ENCODE results near the gene KRT77. TPM values are rescaled to one million over a fixed set of nuclear protein-coding genes. Genes with fewer than 3 reads are reported as not detected.
A peak's percentile ranks its signal among the peaks of the same experiment; 100 is the strongest.
"Not testable (repeated sequence)": the region's sequence is repeated elsewhere in the genome, so short reads cannot be mapped to it uniquely, and the experiment has no call there.

Gene KRT77
- total RNA-seq, 2 experiments from 2014 or later, result not detected

DNA sequence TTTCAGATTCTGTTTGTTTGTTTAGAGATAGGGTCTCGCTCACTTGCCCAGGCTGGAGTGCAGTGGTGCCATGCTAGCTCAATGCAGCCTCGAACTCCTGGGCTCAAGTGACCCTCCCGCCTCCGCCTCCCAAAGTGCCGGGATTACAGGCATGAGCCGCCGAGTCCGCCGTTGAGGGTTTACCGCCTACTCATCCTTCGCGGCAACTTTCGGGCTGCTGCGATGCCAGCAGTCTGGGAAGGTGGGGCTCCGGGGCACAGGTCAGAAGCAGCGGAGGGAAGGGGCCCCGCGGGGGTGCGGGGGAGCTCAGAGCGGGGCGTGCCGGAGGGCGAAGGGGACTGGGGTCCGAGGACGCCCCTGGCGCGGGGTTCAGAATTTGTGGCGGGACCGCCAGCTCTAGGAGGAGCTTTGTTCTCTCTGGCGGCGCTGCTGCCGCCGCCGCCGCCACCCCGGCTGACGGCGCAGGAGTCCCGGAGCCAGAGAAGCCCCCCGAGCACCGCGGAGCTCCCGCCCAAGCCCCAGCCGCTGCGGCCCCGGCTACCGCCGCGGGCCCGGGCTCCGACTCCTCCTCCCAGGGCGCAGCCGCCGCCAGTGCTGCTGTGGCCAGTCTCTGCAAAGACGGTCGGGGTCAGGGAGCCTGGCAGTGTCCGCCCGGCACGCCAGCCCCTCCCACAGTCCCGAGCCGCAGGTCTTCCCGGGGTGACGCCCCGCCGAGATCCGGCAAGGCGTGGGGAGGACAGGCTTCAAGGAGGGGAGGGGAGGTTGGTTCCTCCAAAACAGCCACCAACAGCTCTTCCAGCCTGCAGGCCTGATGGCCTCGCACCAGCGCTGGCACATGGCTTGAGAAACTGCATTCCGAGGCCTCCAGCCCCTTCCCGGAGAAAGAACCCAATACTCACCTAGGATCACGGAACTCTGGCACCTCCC is 10.9 kb upstream of the KRT77 start:
- Histone ChIP-seq H2AFZ (ENCODE audit: low read length) (no peak overlapping the region), H3K27ac (ENCODE audit: low read depth, low read length, poor library complexity, severe bottlenecking) (no peak overlapping the region), H3K9me2 (ENCODE audit: insufficient read depth, low read length) (no peaks in the 10 kb centered on the region), H4K20me1 (ENCODE audit: insufficient read depth, low read length) (no peaks in the 10 kb centered on the region), H3K9me3 (ENCODE audit: low read length) (no peaks in the 10 kb centered on the region), H3K4me3 (ENCODE audit: low read depth, low read length, poor library complexity, severe bottlenecking) (no peak overlapping the region), H3K4me1 (ENCODE audit: insufficient read depth, low read length, poor library complexity, severe bottlenecking) (no peaks in the 10 kb centered on the region), H3K4me2 (ENCODE audit: low read length) (no peak overlapping the region), H3K79me2 (ENCODE audit: insufficient read depth, low read depth, low read length) (no peaks in the 10 kb centered on the region), H3K36me3 (ENCODE audit: insufficient read depth, low read length) (no peaks in the 10 kb centered on the region)
- BruUV-seq (replicated peaks), result no TSS peak
- DNase-seq (ENCODE audit: low spot score), result no peak
- POLR2A ChIA-PET, result no interaction called here
- intact Hi-C loops (cut with micrococcal nuclease; ENCODE audit: unreplicated experiment), result no loop called here
- CTCF ChIA-PET (ENCODE audit: unreplicated experiment), result no interaction called here
- TF ChIP-seq EZH2phosphoT487 (IDR thresholded peaks at IDR 0.05; ENCODE audit: borderline replicate concordance, low read depth, low read length) (no peak), CTCF (conservative IDR thresholded peaks at IDR 0.05; ENCODE audit: low read length) (no peak)

GRCh38 chr12:52712122-52712521 is 8.8 kb upstream of the KRT77 start:
- H3K36me3 ChIP-seq (ENCODE audit: insufficient read depth, low read length); H3K4me3 ChIP-seq (ENCODE audit: low read depth, low read length, poor library complexity, severe bottlenecking); CTCF ChIA-PET (ENCODE audit: unreplicated experiment); H4K20me1 ChIP-seq (ENCODE audit: insufficient read depth, low read length); H3K4me1 ChIP-seq (ENCODE audit: insufficient read depth, low read length, poor library complexity, severe bottlenecking); DNase-seq (ENCODE audit: low spot score); H3K9me2 ChIP-seq (ENCODE audit: insufficient read depth, low read length); intact Hi-C loops (cut with micrococcal nuclease; ENCODE audit: unreplicated experiment); H3K79me2 ChIP-seq (ENCODE audit: insufficient read depth, low read depth, low read length); H2AFZ ChIP-seq (ENCODE audit: low read length); H3K4me2 ChIP-seq (ENCODE audit: low read length); H3K27ac ChIP-seq (ENCODE audit: low read depth, low read length, poor library complexity, severe bottlenecking); BruUV-seq (replicated peaks); H3K9me3 ChIP-seq (ENCODE audit: low read length): not testable (repeated sequence)
- POLR2A ChIA-PET, result interaction anchor here (0.7 kb wide), 1 partner anchor 205 kb away, joined by 10 read pairs; no protein-coding TSS in a partner anchor

DNA sequence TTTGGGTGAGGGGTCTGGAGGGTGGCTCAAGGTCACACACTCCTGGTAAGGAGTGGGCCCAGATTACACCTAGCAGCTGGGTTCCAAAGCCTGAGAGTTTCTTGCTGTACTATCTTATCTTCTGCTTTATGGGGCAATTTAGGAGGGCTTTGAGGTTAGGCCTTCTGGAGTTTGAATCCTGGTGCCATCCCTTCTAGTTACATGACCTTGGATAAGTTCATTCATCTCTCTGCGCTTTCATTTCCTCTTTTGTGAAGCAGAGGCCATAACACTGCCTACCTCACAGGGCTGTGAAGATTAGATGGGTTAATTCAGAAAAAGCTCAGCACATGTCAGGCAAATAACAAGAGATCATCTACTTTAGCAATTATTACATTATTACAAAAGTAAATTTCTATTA is 7.4 kb upstream of the KRT77 start:
- Histone ChIP-seq H3K4me3 (ENCODE audit: low read depth, low read length, poor library complexity, severe bottlenecking) (no peak overlapping the region), H4K20me1 (ENCODE audit: insufficient read depth, low read length) (no peaks in the 10 kb centered on the region), H3K9me2 (ENCODE audit: insufficient read depth, low read length) (no peaks in the 10 kb centered on the region), H2AFZ (ENCODE audit: low read length) (no peak overlapping the region), H3K9me3 (ENCODE audit: low read length) (no peaks in the 10 kb centered on the region), H3K36me3 (ENCODE audit: insufficient read depth, low read length) (no peaks in the 10 kb centered on the region), H3K79me2 (ENCODE audit: insufficient read depth, low read depth, low read length) (no peaks in the 10 kb centered on the region), H3K4me2 (ENCODE audit: low read length) (no peak overlapping the region), H3K4me1 (ENCODE audit: insufficient read depth, low read length, poor library complexity, severe bottlenecking) (no peaks in the 10 kb centered on the region), H3K27ac (ENCODE audit: low read depth, low read length, poor library complexity, severe bottlenecking) (no peak overlapping the region)
- ChIA-PET POLR2A (interaction anchor here (0.6 kb wide), 1 partner anchor 134 kb away, joined by 5 read pairs; no protein-coding TSS in a partner anchor), CTCF (ENCODE audit: unreplicated experiment) (no interaction called here)
- intact Hi-C loops (cut with micrococcal nuclease; ENCODE audit: unreplicated experiment), result no loop called here
- TF ChIP-seq CTCF (conservative IDR thresholded peaks at IDR 0.05; ENCODE audit: low read length) (no peak), EZH2phosphoT487 (IDR thresholded peaks at IDR 0.05; ENCODE audit: borderline replicate concordance, low read depth, low read length) (no peak)
- DNase-seq (ENCODE audit: low spot score), result peak; percentile 28
- BruUV-seq (replicated peaks), result no TSS peak

Measured in OCI-LY7 (cell line).